ENCODE results near the gene VSIR.

Gene VSIR

DNA sequence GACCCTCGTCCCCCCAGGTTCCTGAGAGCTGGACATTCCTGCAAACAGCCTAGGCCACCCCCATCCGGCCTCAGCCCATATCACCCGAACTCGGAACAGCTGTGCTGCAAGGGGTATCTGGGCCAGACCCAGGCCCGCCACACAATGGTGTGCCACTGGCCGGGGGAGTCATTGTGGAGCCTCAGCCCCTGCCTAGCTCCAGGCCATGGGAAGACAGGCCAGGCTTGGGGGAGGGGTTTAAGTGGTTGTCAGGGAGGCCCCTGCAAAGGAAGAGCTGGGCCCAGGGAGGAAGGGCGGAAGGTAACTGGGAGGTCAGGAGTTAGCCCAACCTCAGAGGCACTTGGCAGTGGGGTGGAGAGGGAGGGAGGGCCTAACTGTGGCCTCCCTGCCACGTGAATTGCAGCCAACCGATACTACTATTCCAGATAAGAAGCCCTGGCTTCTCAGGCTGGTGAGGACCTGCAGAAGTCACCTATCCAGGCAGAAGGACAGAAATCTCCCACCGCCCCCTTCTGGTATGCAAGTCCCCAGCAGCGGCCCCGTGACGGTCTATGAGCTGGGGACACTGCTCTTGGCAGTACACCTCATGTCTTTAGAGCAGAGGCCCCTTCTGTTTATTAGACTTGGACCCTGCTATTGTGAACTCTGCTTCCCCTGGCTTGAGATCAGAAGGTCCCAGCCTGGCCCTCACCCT is 26.8 kb downstream of the VSIR start:
- no peak for DNase-seq

DNA sequence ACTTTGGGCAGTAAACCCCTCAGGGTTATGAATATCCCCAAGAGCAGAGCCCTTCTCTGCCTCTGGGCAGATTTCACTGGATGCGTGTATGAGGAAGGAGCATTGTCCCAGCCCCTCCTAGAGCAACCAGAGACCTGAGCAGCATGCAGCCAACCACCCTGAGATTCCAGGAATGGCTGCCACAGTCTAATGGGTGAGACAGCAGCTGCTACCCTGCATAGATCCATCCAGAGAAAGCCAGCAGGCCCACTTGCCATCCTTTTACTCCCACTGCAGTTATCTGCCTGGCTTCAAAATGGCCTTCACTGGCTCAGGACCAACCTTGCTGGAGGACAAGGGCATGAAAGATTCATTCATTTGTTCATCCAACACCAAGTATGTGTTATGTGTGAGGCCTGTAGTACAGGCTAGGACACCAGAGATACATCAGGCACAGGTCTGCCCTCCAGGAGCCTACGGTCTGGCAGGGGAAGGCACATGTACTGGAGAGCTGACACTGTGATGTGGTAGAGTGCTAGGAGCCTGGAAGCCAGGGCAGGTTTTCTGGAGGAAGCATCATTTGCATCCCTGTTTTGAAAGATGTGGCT is 27.6 kb downstream of the VSIR start:
- DNase-seq, result no peak

DNA sequence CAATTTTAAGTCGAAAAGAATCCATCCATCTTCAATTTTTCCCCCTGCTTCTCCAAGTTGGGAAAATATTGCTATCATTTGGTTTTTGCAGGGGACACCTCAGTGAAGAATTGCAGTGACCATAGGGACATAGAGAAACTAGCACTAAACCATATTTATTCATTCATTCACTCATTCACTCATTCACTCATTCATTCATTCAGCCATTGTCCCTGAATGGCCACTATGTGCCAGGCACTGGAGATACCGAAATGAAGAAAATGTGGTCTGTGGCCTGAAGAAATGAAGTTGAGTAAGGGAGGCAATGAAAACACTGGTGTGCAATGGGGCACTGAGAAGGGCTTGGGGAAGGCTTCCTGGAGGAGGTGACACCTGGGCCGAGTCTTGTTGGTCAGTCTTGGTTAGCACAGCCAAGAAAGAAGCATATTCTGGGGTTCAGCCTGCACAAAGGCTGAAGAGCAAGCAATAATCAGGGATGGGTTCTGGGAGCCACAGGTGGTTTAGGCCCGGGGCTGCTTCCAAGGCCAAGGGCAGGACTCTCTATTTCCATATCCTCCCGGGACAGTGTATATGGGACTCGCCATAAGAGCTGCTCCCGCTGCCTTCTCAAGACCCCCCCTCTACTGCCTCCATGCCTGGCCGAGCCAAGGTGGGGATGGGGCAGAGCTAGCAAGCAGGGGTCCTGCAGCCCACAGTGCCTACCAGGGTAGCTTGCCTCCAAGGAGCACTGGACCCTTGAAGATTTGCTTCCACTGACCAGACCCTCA is 28.2 kb downstream of the VSIR start:
- no peak for DNase-seq

DNA sequence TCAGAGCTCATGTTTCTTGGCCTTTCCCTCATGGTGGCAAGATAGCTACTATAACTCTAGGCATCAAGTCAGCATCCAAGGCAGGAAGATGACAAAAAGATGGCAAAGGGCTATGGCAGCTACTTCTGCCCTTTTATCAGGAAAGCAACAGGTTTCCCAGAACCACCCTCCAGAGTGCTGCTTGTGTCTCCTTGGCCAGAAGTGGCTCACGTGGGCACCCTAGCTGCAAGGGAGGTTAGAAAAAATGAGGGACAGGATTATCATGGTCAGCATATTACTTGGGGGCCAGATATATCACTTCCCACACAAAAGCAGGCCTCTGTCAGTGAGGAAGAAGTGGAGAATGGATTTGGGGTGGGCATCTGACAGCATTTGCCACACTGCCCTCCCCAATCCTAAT is 29.5 kb downstream of the VSIR start:
- DNase-seq, result no peak

DNA sequence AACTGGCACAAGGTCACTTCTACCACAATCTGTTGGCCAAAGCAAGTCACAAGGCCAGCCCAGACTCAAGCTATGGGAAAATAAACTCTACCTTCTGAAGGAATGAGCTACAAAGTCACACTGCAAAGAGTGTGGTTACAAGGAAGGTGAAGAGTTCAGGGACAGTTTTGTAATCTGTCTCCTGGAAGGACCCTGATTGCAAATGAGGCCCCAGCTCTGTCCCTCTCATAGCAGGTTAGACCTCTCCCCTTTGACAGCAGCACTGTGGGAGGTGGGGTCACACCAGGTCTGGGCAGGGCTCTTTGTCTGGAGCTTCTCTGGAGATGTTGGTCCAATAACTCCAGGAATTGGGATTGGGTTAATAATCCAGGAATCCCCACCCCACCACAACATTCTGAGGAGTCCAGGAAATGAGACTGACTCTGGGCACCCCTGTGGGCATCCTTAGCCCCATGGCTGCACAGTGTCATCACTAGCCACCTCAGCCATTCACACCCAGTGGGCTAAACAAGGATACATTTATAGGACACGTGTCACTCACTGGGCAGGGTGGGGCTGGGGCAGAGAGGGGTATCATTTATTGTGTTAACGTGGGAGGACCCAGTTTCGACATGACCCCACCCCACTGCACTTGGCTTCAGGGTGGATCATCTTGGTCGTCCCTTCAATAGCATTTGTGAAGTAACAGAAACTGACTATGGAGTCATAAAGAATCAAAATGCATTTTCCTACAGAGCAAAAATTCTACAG is 30.1 kb downstream of the VSIR start:
- no peak for DNase-seq

DNA sequence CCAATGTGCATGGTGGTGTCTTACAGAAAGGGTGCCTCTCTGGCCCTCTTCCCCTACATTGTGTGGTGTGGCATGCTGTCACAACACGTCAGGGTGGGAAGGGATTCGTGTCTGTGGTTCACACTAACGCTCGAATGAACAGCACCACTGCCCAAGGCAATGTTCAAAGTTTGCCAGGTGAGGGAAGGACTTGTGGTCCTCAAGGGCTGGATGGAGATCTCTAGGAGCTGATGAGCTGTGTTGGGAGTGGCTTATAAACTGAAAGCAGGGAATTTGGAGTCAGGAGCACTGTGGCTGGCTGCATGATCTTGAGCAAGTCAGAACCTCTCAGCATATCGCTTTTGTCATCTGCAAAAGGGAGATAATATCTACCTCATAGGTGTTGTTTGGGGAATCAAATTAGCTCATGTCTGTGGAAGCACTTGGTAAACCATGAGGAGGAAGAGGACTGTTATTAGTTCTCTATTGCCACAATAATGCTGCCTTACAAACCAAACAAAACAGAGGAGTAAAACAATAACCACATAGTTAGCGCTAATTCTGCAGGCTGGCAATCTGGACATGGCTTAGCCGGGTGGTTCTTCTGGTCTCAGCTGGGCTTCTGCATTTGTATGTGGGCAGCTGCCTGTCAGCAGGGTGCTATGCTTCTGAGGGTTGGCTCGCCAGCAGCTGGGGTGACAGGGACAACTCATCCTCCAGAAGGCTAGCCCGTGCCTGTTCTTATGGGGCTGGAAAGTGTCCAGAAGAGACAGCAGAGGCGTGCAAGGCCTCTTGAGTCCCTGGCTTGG is 30.8 kb downstream of the VSIR start:
- DNase-seq, result no peak

DNA sequence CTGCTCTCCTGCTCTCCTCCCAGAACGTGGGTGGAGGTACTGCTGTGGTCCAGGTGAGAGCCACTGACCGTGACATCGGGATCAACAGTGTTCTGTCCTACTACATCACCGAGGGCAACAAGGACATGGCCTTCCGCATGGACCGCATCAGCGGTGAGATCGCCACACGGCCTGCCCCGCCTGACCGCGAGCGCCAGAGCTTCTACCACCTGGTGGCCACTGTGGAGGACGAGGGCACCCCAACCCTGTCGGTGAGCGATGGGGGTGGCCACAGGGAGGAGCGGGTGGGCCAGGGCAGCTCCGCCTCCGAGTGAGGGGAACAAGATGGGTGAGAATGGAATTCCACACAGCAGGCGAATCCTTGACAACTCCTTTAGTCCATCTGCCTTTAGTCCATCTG is 31.6 kb downstream of the VSIR start:
- no peak for DNase-seq

DNA sequence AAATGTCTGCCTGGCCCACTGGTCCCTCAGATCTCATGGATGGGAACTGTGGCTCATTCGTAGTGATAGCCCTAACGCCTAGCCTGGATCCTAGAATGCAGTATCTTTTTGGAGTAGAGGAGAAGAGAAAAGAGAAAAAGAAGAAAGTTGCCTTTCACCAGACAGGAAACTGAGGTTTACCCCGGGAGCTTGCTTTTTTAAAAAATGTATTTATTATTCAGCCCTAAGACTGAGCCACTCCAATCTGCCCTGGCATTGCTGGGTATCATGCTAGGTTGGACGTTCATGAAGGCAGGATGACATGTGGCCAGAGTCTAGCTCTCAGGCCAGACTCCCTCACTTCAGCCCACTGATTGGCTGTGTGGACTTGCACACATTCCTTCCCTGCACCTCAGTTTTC is 32.3 kb downstream of the VSIR start:
- DNase-seq, result no peak

DNA sequence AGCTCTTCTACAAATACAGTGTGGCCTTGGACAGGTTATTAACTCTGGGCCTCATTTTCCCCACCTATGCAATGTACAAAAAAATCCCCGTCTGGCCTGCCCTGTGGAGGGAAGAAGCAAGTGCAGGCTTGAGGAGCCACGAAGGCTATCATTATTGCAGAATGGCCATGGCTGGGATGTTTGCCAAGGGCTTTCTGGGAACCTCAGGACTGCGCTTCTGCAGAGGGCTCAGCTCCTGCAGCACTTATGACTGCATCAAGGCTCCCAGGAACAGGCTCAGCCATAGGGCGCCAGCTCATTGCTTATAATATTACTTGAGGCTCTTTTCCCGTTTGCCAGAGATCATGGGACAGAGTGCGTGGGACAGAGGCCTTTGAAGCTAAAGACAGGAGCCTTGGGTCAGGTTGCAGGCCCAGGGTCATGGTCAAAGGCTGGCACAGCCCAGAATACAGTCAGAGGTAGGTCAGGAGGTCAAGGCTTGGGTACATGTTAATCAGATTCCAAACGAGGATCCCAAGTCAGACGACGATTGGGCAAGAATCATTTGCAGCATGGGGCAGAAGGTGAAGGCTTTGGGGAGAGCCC is 33.2 kb downstream of the VSIR start:
- no peak for DNase-seq

DNA sequence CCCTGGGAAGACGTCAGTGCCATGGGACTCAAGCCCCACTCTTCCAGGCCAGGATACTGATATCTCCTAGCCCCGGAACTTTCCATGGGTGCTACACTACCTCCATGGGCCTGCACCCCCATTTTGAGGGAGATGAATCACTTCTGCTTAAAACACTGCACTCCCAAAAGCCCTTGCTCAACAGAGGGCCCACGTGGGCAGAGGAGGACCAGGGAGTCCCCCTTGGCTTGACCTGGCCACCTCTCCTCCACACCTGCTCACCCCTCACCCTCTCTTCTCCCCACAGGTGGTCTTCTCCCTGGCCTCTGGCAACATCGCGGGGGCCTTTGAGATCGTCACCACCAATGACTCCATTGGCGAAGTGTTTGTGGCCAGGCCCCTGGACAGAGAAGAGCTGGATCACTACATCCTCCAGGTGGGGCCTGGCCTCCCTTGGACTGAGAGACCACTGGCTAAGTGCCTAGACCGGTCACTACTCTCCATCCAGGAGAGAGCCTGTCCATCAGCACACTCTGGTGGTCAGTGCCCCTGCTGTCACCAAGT is 33.9 kb downstream of the VSIR start:
- DNase-seq, result no peak

DNA sequence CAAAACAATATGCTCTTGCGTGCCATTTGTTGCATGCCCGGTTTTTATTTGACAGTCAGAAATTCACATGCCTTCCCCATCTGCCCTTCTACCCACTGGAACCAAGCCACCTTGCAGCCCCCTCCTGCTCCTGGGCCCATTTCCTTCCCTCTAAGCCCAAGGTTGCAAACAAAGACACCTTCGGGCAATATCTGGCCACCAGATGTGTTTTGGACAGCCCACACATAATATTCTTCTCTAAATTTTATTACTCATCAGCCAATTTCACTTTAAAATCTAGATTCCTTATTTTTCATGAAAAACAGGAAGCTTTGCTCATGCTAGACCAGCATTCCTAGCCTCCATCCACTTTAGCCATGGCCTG is 35.5 kb downstream of the VSIR start:
- no peak for DNase-seq

DNA sequence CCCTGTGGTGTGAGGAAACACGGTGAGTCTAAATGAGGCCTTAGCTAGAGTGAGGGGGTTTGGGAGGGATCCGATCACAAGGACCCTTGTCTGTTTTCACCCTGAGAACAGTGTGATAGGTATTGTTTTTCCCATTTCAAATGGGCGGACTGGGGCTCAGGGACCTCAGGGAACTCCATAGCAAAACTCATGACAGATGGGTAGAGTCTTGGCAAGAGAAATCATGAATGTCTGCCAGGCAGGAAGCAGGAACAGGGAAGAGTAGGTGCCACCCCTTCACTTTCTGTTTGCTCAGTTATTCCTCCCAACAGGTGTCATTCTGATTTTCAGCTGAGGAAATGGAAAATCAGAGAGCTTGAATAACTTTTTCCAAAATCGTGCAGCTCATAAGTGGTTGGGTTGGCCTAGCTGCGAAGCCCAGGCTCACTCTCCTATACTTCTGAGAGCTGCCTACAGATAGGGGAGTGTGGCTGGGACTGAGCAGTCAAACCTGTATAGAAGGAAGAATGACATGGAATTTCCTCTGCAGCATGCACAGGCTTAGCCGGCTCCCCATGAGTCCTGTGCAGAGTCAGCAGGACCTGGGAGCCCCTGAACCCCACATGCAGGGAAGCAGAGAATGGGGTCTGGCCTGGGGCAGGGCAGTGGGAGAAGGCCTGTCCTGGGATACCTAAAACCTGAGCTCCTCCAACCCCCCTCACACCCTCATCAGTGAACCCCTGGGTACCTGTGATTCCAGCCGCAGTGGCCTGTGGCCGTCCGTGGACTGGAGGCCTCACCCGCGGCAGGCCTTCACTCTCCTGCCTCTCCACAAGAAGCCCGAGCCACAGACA is 36.1 kb downstream of the VSIR start:
- no peak for DNase-seq

DNA sequence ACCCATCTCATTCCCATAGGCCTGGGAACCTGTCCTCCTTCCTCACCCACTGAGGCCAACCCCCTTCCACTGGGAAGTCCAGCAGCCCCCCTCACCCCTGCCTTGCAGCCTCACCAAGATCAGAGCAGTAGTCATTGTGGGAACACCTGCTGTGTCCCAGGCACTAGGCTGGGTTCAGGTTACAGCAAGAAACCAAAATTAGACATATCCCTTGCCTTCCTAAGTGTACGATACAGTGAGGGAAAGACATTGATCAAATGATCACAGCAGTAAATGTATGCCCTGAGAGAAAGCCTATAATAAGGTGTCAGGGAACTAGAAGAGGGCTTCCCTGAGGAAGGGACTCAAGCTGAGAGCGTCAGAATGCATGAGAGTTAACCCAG is 36.8 kb downstream of the VSIR start:
- no peak for DNase-seq

DNA sequence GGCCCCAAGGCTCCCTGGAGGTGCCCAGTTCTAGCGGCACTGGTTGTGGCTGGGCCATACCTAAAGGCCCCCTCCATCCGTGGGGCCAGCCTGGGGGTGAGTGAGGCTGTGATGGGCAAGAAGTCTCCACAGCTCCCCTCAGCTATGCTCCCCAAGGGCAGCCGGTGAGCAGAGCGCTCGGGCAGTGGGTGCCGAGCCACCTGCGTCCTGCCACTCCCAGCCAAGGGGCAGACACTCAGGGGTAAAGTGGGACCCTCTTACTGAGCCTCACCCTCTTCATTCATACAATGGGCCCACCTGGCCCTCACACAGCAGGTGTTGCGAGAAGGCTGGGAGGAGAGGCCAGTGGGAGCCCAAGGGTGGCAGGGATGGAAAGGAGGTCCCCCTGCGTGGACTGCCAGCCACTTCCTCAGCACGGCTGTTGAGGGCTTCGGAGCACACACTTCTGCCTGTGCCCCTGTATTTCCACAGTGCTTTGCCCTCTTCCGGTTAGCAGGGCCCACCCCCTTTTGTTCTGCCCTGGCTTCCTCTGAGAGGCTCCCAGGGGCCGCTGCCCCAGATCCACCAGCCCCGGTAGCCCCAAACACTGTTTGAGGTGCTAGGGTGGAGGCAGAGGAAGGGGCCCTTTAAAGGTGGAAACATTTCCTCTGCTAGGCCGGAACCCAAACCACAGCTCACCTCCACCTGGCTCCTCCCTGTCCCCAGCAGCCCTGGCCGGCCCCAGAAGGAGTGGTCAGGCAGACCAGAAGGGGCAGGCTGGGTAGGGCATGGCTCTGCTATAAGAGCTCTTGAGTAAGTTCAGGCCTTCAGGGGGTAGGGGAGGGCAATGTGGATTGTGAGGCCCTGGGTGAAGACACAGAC is 37.4 kb downstream of the VSIR start:
- no peak for DNase-seq

DNA sequence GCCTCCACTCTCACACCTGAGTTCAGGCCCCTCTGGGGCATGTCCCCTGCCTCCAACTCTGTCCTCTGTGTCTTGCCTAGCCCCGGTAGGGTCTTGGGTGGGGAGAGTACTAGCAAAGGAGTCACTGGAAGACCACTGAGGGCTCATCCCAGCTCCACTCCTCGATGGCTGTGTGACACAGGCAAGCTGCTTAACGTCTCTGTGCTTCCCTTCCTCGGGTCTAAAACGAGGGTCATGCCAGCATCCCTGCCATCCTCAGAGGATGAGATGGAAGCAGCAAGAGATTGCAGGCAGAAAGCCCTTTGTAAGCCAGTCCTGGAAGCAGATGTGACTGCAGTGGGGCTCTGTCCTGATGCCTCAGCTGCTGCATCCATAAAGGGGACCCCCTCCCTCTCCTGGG is 38.5 kb downstream of the VSIR start:
- no peak for DNase-seq

DNA sequence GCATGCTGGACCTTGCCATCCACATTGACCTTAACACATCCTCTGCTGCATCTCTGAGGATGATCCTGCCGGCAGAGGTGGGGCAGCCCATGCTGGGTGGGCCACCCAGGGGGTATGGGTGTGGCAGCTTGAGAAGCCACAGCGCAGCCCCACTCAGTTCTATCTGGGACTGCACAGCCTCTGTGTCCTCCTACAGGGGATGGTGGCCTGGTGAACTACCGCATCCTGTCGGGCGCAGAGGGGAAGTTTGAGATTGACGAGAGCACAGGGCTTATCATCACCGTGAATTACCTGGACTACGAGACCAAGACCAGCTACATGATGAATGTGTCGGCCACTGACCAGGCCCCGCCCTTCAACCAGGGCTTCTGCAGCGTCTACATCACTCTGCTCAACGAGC is 41.5 kb downstream of the VSIR start:
- DNase-seq, result no peak

DNA sequence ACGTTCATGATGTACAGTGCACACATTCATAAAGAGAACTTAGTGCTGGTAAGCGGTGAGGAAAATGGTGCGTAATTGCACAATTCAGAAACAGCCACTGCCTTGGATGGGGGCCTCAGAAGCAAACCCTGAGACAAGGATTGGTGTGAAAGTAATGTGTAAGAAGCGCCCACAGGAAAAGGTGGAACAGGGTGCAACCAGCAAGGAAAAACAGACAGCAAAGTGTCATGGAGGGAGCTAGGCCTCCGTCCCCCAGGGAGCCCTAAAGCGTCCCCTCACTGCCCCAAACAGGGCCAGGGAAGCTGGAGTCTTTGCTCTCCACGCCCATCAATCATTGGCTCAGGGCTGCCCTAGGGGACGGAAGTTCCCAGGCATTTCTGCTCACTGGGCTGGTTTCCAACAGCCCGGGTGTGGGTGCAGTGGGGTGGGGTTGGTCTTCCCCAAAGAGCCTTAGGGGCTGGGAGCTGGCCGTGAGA is 44.1 kb downstream of the VSIR start:
- no peak for DNase-seq

DNA sequence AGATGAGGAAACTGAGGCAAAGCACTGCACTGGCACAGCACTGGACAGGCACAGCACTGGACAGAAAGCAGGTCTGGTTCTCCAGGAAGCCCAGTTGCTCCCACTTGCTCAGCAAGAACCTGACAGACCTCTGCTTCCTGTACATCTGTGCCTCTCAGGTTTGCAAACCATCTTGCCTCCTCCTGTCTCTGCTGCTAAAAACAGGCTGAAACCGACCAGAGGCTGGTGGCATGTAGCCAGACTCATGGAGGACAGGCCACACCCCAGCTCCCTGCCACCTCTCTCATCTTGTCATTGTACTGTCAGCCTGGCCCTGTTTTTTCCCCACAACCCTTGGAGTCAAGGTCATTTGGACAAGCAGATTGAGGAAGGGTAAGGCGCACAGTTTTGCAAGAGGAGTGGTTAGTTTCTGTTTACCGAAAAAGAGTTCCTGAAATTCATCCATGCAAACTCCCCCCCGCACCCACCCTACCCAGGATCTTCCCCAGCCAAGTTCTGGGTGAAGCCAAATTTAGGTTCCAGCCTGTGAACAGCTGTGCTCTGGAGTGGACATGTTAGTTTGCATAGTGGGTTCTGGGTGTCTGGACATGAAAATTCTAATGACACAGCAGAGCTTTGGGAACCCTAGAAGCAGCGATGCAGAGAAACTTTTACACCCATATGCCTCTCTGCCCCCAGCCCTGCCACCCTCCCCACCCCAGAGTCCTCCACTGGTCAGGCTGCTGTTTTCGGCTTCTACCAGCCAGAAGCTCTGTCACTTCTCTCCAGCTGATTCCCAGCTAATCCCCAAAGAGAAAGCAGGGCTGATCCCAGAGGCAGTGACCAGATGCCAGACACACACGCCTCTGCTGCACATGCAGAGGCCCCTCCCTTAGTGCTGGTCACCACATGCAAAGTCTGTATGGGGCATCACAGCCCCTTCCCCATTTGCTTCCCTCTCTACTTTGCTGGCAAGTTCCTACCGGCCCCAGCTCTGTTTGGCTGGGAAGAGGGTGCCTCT is 45.3 kb downstream of the VSIR start:
- DNase-seq, result no peak
